HG02610 (cell line): ENCODE results near the gene POLG2.
"Not testable (repeated sequence)": the region's sequence is repeated elsewhere in the genome, so short reads cannot be mapped to it uniquely, and the experiment has no call there.

Experiments
- ATAC-seq: cut with Tn5 transposase; IDR thresholded peaks from one replicate; pipeline ENCODE4 v1.9.1; 2021; ENCODE audit warnings: mild to moderate bottlenecking, moderate library complexity; ENCODE audit not compliant: unreplicated experiment

Gene POLG2

DNA sequence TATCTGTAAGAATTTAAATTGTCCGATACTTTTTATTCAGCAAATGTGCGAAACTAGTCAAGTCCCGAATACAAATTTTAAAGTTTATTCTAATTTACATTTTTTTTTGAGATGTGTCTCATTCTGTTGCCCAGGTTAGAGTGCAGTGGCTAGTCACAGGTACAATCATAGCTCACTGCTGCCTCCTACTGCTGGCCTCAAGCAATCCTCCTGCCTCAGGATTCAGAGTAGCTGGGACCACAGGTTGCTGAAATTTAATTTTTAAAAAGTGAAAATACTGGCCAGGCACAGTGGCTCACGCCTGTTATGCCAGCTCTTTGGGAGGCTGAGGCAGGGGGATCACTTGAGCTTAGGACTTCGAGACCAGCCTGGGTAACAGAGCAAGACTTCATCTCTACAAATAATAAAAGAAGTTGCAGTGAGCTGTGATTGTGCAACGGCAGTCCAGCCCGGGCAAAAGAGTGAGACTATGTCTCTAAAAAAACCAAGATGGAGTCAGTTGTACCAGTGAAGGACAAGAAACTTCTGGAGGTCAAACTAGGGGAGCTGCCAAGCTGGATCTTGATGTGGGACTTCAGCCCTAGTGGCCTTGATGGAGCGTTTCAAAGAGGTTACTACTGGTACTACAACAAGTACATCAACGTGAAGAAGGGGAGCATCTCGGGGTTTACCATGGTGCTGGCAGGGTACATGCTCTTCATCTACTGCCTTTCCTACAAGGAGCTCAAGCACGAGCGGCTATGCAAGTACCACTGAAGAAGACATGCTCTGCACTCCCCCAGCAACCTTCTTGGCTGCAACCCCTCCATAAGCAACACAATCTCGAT lies 5.6 kb downstream of the POLG2 start:
- ATAC-seq: no peak

DNA sequence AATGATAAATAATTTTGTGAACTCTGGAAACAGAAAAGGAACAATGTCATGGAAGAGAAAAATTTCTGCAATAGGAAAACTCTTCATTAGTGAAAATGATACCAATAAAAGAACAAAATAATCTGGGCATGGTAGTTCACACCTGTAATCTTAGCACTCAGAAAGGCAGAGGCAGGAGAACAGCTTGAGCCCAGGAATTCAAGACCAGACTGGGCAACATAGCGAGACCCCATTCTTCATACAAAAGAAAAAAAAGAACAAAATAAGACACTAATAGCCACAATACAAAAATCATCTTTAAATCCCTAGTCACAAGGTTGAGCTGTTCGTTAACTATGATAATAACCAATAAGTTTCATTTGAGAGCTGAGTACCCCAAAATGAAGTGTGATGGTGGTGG lies 8.6 kb downstream of the POLG2 start:
- ATAC-seq: no peak

DNA sequence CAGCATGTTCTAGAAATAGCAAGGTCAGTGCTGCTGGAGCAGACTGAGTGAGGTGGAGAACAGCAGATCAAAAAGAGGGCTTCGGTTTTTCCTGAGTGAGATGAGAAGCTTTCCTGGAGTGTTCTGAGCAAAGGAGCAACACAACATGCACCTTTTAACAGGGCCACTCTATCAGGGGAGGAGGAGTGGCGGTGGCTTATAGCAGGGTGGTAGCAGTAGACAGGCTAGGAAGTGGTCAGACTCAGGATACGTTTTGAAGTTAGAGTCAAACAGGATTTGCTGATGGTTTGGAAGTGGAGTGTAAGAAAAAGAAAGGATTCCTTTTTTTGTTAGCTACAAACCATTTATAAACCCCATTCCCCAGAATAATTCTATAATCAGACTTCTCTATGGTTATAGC lies 12.5 kb downstream of the POLG2 start:
- ATAC-seq: no peak

DNA sequence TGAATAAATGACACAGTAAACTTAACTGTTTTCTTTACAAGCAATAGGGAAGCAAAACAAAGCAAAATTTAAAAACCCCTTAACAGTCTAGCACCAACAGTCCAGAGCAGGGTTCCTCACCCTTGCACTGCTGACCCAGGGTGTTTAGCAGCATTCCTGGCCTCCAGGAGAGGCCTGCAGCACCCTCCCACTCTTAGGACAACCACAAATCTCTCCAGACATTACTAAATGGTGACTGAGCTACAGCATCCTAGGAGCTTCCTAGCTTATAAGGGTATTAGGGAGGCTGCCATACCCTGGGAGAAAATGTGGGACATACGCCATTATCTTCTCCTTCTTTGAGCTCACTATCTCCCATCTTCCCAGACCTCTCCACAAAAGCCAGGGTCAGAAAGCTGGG lies 15.9 kb downstream of the POLG2 start:
- no peak for ATAC-seq

DNA sequence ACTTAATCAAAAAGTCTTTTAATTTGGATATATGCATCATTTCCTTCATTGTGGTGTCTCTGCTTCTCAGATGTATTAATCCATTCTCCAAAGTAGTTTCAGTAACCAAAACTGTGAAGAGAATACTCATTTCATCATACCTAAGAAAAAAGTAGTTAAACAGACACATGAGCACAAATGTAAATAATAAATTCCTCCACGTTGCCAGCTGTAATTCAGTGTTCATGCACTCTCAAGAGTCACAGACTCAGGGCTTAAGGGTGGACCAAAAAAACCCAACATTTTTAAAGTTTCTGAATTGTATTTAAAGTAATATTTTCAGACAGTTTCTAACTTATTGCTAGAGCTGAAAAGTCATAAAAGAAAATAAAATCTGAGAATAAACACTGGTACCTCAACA lies 19.0 kb downstream of the POLG2 start:
- ATAC-seq: no peak

DNA sequence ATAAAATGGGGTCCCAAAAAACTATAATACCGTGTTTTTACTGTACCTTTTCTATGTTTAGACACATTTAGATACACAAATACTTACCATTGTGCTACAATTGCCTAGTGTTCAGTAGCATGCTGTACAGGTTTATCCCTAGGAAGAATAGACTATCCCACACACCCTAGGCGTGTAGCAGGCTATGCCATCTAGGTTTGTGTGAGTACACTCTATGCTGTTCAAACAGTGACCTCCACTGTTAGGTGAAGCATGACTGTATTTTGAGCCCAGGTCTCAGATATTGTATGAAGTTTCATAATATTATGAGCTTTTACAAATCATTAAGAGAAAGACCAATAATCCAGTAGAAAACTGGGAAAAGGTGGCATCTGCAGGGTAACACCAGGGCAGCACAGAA lies 24.3 kb downstream of the POLG2 start:
- no peak for ATAC-seq

DNA sequence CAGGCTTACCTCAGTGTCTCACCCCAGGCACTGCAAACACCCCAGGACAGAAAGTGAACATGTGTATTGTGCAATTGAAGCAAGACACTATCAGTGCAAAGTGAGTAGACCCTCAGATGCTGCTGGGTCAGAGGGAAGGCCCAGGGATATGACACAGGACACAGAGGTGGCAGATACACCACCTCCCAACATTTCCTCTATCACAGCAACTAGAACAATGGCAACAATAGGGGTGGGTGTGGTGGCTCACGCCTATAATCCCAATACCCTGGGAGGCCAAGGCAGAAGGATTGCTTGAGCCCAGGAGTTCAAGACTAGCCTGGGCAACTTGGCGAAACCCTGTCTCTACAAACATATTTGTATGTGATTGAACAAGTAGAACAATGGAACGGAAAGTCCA lies 25.4 kb downstream of the POLG2 start:
- ATAC-seq: no peak

DNA sequence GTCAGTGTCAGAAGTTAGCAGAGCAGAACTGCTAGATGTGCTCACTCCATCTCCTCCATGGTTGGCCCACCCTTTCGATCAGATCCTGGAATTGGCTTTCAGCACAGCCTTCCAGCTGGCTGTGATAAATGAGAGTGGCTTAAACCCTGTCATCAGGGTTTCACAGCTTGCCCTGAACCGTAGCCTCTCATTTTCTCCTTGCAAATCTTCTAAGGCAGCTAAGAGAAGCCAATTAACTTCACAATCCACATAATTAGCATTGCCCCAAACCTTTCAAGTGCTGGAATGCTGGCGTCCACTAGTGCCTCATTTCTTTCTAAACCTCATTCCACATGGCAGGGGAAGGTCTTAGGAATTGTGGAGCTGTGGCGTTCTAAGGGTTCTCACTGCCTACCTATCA lies 26.2 kb downstream of the POLG2 start:
- ATAC-seq: no peak

DNA sequence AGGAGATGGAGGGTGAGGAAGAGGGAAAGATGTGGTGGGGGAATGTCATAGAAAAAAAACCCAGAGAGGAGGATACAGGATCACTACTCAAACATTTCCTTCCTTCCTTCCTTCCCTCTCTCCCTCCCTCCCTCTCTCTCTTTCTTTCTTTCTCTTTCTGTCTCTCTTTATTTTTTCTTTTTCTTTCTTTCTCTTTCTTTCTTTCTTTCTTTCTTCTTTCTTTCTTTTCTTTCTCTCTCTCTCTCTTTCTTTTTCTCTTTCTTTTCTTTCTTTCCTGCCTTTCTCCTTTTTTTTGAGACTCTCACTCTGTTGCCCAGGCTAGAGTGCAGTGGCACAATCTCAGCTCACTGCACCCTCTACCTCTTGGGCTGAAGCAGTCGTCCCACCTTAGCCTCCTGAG lies 30.0 kb downstream of the POLG2 start:
- ATAC-seq: not testable (repeated sequence)

DNA sequence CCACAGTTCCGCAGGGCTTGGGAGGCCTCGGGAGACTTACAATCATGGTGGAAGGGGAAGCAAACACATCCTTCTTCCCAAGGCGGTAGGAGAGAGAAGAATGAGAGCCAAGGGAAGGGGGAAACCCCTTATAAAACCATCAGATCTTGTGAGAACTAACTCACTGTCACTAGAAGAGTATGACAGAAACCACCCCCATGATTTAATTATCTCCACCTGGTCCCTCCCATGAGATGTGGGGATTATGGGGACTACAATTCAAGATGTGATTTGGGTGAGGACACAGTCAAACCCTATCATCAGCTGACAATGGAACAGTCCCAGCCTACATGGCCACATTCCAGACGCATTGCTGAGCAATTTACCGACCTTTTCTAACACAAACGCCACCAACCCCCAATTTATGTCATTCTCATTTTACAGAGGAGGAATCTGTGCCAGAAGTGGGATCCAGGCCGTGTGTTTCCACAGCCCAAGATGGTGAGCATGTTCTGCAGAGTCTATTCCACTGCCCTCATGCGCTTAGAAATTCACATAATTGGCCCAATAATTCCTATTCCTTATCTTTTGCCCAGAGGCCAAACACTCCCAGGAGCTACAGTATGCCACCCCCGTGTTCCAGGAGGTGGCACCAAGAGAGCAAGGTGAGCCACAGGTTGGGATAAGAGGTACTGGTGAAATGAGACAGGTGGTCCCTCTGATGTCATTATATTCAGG lies 30.7 kb downstream of the POLG2 start:
- no peak for ATAC-seq

DNA sequence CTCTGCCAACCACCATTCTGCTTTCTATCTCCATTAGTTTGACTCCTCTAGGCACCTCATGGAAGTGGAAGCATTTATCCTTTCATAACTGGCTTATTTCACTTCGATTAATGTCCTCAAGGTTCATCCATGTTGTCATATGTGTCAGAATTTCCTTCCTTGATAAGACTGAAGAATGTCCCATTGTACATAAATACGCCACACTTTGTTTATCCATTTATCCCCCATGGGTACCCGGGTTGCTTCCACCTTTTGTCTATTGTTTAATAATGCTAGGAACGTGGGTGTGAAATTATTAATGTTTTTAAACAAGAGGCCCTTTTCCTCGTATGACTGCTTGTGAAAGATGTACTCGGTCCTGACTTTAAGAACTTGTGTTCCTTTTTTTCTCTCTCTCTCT lies 35.1 kb downstream of the POLG2 start:
- ATAC-seq: no peak

DNA sequence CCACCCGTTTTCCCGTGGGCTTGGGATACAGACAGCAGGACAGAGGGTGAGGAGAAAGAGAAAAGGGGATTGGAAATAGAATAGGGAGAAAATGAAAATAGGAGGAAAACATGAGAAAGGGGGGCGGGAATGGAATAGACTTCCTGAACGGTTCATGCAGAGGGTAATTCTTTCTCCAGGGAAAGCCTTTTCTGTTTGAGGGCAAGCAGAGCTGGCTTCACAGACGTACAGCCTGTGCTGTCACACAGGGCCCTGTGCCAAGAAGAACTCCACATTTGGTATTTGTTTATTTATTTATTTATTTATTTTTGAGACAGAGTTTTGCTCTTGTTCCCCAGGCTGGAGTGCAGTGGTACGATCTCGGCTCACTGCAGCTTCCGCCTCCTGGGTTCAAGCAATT lies 35.9 kb downstream of the POLG2 start:
- no peak for ATAC-seq

DNA sequence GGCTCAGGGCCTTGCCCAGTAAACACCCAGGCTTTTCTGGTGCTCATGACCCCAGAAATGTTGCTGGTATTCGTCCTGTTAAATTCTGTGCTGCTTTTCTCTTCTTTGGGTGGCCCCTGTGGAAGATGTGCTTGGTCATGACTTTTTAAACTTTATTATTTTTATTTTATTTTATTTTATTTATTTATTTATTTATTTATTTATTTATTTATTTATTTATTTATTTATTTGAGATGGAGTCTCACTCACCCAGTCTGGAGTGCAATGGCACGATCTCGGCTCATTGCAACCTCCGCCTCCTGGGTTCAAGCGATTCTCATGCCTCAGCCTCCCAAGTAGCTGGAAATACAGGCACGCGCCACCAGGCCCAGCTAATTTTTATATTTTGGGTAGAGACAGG lies 37.0 kb downstream of the POLG2 start:
- ATAC-seq: not testable (repeated sequence)

DNA sequence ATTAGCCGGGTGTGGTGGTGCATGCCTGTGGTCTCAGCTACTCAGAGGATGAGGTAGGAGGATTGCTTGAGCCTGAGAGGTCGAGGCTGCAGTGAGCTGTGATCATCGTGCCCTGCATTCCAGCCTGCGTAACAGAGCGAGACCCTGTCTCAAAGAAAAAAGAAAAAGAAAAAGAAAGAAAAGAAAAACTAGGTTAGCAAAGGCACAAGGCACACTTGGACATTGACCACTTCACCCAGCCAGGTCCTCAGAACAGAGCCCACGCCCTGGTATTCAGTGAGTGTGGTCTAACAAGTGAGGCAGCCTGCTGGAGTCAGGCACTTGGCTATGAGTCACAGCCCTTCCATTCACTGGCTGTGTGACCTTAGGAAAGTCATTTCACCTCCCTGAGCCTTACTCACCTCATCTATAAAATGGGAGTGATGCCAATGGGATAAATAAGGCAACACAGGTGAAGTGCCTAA lies 37.5 kb downstream of the POLG2 start:
- no peak for ATAC-seq

DNA sequence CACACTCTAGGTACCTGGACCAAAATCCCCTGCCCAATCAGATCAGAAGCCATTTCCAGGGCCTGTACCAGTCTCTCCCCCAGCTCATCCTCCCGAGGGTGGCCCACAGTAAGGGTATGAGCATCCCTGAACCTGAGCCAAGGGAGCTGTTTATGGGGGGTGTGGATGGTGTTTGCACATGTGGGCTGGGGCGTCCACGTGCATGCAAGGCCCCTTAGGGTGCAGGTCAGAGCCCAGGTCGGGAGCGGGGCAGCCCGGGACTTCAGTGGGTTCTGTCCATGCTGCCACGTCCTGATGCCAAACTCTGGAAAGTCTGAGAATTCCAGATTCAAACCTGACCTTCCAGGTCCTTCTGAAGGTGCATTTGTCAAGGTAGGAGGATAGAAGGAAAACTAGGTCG lies 38.1 kb downstream of the POLG2 start:
- ATAC-seq: no peak

DNA sequence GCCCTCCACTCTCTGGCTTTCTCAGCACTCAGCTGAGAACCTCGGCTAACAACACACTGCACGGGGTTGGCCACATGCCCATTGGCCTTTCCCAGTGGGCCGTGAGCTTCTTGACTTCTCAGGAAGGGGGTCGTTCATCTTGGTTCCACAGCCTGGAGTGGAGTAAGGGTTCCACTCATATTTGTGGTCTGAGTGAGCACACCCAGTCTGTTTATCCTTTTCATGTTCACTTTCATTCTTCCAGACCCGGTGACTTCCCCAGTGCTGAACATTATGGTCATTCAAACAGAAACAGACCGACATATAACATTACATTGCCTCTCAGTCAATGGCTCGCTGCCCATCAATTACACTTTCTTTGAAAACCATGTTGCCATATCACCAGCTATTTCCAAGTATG lies 39.7 kb downstream of the POLG2 start:
- no peak for ATAC-seq

DNA sequence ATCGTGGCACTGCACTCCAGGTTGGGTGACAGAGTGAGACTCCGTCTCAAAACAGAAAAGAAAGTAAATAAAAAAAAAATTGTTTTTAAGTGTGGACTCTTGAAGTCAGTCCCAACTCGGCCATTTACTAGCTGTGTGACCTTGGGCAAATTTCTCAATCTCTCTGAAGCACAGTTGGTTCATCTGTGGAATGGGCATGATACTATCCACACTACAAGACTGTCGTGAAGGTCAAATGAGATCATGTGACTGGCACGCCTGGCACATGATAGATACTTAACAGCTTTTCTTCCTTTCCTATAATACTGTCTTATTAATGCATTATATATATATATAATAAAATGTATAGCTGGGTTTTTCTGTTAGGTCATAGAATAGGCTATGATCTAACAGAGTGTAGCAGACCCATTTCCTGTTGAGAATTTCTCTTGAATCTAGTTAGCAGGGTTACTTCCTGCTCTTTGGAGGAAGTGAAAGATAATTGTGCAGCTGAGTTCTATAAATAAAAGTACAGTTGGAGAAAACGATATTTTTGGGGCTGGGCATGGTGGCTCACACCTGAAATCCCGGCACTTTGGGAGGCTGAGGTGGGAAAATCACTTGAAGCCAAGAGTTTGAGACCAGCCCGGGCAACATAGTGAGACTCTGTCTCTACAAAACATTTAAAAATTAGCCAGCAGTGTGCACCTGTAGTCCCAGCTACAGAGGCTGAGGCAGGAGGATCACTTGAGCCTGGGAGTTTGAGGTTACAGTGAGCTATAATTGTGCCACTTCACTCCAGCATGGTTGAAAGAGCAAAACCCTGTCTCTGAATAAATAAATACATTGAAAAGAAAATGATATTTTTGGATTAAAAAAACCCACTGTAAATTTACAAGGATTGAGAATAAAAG lies 40.6 kb downstream of the POLG2 start:
- no peak for ATAC-seq

DNA sequence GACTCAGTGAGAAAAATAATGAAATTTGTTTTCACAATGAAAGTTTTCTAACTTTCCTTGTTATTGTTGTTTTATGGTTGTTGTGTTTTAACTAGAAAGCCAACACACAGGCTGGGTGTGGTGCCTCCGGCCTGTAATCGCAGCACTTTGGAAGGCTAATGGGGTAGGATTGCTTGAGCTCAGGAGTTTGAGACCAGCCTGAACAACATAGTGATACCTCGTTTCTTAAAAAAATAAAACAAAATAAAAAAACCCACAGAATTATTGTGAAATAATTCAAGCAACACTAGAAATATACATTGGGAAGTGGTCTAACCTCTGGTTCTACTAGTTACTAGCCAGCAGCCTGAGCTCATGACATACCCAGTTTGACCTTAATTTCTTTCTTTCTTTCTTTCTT lies 47.3 kb downstream of the POLG2 start:
- ATAC-seq: no peak

DNA sequence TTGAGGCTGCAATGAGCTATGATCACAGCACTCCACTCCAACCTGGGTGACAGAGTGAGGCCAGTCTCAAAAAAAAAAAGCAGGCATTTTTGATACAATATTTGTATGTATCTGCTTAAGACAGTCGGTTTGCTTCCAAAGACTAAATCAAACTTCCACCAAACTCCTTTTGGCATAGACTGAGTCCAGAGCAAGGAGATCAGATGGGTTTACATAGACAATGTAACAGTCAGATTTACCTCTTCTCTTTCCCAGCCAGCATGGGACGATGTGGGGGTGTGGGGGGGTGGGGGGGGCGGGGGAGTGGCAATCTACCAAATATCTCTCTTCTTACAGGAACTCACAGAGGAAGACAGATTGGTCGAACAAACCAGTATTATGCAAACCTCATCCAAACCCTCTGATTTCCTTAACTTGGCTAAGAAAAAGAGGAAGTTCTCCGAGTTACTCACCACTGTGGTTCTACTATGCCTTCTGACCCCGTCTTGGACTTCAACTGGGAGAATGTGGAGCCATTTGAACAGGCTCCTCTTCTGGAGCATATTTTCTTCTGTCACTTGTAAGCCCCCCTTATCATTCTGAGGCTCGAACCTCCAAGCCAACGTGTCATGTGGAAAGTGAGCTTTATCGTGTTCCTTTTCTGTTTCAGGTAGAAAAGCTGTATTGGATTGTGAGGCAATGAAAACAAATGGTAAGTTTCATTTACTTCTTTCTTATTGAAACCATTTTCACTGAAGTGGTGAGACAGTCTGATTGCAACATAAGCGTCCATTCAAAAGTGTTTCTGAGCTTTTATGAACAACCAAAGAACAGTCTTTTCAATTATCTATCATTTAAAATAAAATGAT lies 48.0 kb downstream of the POLG2 start, which contains the start of gene MILR1:
MILR1 (plus strand) TSS at position 451 of the 848 bp plus-strand sequence; CDS start at position 505, 54 bp downstream.
- ATAC-seq: no peak

DNA sequence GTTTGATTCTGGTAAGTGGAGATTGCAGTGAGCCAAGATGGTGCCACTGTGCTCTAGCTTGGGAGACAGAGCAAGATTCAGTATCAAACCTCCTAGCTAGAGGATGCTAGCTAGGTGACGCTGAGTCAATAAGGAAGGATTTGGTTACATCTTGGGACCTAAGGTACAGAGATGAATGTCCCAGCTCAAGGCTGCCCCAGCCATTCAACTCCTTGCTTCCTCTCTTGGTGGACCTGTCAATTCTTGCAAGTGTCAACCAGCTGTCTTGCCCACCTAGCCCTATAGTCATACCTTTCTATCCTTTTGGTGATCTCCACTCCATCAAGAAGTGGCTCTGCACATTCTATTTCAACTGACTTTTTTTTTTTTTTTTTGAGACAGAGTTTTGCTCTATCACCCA lies 49.3 kb downstream of the POLG2 start:
- ATAC-seq: peak; percentile 84
